Cardiac muscle cell (in vitro differentiated cells and primary cell): ENCODE data around the gene CHRND. TPM values are rescaled to one million over a fixed set of nuclear protein-coding genes. Genes with fewer than 3 reads are reported as not detected.

Experiments used
- DNase-seq, 2 donors: peaks; one replicate each; pipeline versions ENCODE4 v3.0.0 to v3.0.0-alpha.2; 2010 to 2017; ENCODE audit warnings: low read depth in 1 of 2, low spot score in 1 of 2
- H3K27ac ChIP-seq: fragments of 200-600 bp; sonication (generic); 2 replicates; pipeline ENCODE4 v1.5.1; 2016
- H3K27me3 ChIP-seq: fragments of 200-600 bp; sonication (generic); 2 replicates; pipeline ENCODE4 v1.6.0; 2016; ENCODE audit warnings: control low read depth
- H3K36me3 ChIP-seq: fragments of 200-600 bp; sonication (generic); 2 replicates; pipeline ENCODE4 v1.5.1; 2016; ENCODE audit warnings: control low read depth
- H3K4me1 ChIP-seq: fragments of 200-600 bp; sonication (generic); 2 replicates; pipeline ENCODE4 v1.8.1; 2017; ENCODE audit warnings: low read depth, mild to moderate bottlenecking, mixed run types
- H3K4me3 ChIP-seq: fragments of 200-600 bp; sonication (generic); 2 replicates; pipeline ENCODE4 v1.5.1; 2016; ENCODE audit warnings: mild to moderate bottlenecking
- H3K9me3 ChIP-seq: fragments of 200-600 bp; sonication (generic); 2 replicates; pipeline ENCODE4 v1.5.1; 2017; ENCODE audit warnings: low read depth, mild to moderate bottlenecking, control low read depth
- CTCF ChIP-seq: IDR thresholded peaks from 2 replicates; pipeline ENCODE4 v1.5.1; 2012; ENCODE audit warnings: low read depth, mild to moderate bottlenecking, low read length
- polyA plus RNA-seq: library from polyadenylated mRNA; unstranded; fragments of >200 nt; fragmentation: Nextera tagmentation; extraction: Ambion mirVana; gene quantifications from 2 replicates; pipeline ENCODE4 v1.2.1, GENCODE V29; 2016
- total RNA-seq: library from RNA; depleted of rRNA; stranded (reverse); fragments of >200 nt; gene quantifications from 2 replicates; pipeline ENCODE4 v1.2.3, GENCODE V29; 2016

CHRND gene
- total and polyA plus RNA-seq, 2 experiments from 2014 or later: 0.05 to 0.09 TPM

- H3K9me3 ChIP-seq: no peaks in the 10 kb centered on the region
- no peak overlapping the region for H3K4me3 ChIP-seq
- H3K4me1 ChIP-seq: no peaks in the 10 kb centered on the region
- peaks cover 19% of the 10 kb centered on the region for H3K27me3 ChIP-seq
- no peak overlapping the region for H3K27ac ChIP-seq
- H3K36me3 ChIP-seq: no peaks in the 10 kb centered on the region
- no peak for DNase-seq
- TF ChIP-seq CTCF: no peak
Measured at GRCh38 chr2:232493701-232494474, 32.1 kb upstream of the CHRND start.

GRCh38 chr2:232494542-232494941 lies 31.4 kb upstream of the CHRND start:
- Histone ChIP-seq H3K27ac (no peak overlapping the region), H3K4me1 (no peaks in the 10 kb centered on the region), H3K36me3 (no peaks in the 10 kb centered on the region), H3K27me3 (peaks cover 12% of the 10 kb centered on the region), H3K4me3 (no peak overlapping the region), H3K9me3 (no peaks in the 10 kb centered on the region)
- TF ChIP-seq CTCF: no peak
- no peak for DNase-seq

- no peak for DNase-seq
- Histone ChIP-seq H3K4me1 (no peaks in the 10 kb centered on the region), H3K27ac (no peak overlapping the region), H3K27me3 (peaks cover 5% of the 10 kb centered on the region), H3K9me3 (no peaks in the 10 kb centered on the region), H3K4me3 (no peak overlapping the region), H3K36me3 (no peaks in the 10 kb centered on the region)
- TF ChIP-seq CTCF: no peak
Measured at GRCh38 chr2:232495292-232495691, 30.7 kb upstream of the CHRND start.

- Histone ChIP-seq H3K36me3 (no peaks in the 10 kb centered on the region), H3K9me3 (no peaks in the 10 kb centered on the region), H3K4me3 (no peak overlapping the region), H3K4me1 (peaks cover 4% of the 10 kb centered on the region), H3K27me3 (no peaks in the 10 kb centered on the region), H3K27ac (no peak overlapping the region)
- TF ChIP-seq CTCF: no peak
- no peak for DNase-seq
Measured at GRCh38 chr2:232496501-232497270, 29.3 kb upstream of the CHRND start.

- H3K4me1 ChIP-seq: peaks cover 10% of the 10 kb centered on the region
- no peaks in the 10 kb centered on the region for H3K9me3 ChIP-seq
- H3K27ac ChIP-seq: no peak overlapping the region
- no peak overlapping the region for H3K4me3 ChIP-seq
- TF ChIP-seq CTCF: no peak
- DNase-seq: no peak
- H3K36me3 ChIP-seq: no peaks in the 10 kb centered on the region
- H3K27me3 ChIP-seq: peaks cover under 1% of the 10 kb centered on the region
Measured at GRCh38 chr2:232497348-232497747, 28.6 kb upstream of the CHRND start.
